Prostate gland (tissue), 2 donors: ENCODE measurements around the gene EIF5A.
"Not testable (repeated sequence)": the region's sequence is repeated elsewhere in the genome, so short reads cannot be mapped to it uniquely, and the experiment has no call there.

ENCODE experiments used
- CTCF ChIP-seq, 4 experiments: fragments of 200-600 bp in 2 of 4; fragments of 450-650 bp in 2 of 4; sonication (generic) in 2 of 4; IDR thresholded peaks; 1 replicate in 3 of 4; 2 replicates in 1 of 4; pipeline ENCODE4 v1.5.1; 2016 to 2019; ENCODE audit warnings: antibody characterized with exemption in 4 of 4, mild to moderate bottlenecking in 2 of 4, moderate library complexity in 2 of 4
- POLR2AphosphoS5 ChIP-seq: sonication (generic); formaldehyde crosslinking; IDR thresholded peaks from one replicate; pipeline ENCODE4 v1.6.1; 2017; ENCODE audit warnings: antibody characterized with exemption

GRCh38 chr17:7337600-7337999 lies 30.2 kb downstream of the EIF5A start:
- not testable (repeated sequence) for TF ChIP-seq POLR2AphosphoS5; CTCF (IDR thresholded peaks at IDR 0.05)
